ENCODE results near the gene PLD1. TPM values are rescaled to one million over a fixed set of nuclear protein-coding genes. Genes with fewer than 3 reads are reported as not detected.

PLD1 gene
- polyA plus RNA-seq, 2 donors: 26.0 to 31.9 TPM

DNA sequence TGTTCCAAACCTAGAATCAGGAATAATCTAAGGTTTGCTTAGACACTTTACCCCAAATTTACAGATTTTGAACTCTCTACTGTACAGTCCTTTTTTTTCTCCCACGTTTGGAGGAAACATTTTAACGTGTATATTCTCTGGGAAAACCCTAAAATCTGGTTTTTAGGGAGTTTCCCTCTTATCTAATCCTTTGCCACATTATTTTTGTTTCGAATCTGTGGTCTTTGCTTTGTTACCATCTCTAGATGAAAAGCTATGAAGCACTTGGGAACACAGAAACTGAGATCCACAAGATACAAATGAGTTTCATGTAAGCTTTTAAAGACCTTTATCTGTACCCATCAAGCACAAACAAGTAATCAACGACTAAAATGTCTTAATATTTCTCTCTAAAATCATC is 41.3 kb downstream of the PLD1 start:
- no peak overlapping the region for H3K4me3 ChIP-seq (ENCODE audit: low read depth in 1 of 2, low read length in 2 of 2)
- peaks cover 0 to 6% of the 10 kb centered on the region in 2 donors for H3K4me1 ChIP-seq (ENCODE audit: control insufficient read depth in 2 of 2, insufficient read depth in 2 of 2, low read length in 1 of 2)
- H3K36me3 ChIP-seq (ENCODE audit: control insufficient read depth in 2 of 2, insufficient read depth in 2 of 2, low read length in 1 of 2): no peaks in the 10 kb centered on the region
- 24 to 31% methylated on average over 4 of the region's 4 CpGs for WGBS, 2 donors
- H3K9me3 ChIP-seq (ENCODE audit: control insufficient read depth in 2 of 2, insufficient read depth in 1 of 2, low read depth in 1 of 2, low read length in 1 of 2): no peaks in the 10 kb centered on the region
- no peaks in the 10 kb centered on the region for H3K27me3 ChIP-seq (ENCODE audit: control insufficient read depth in 1 of 2, insufficient read depth in 2 of 2, low read length in 2 of 2)
- H3K27ac ChIP-seq (ENCODE audit: low read depth in 2 of 2, low read length in 1 of 2): no peak overlapping the region

DNA sequence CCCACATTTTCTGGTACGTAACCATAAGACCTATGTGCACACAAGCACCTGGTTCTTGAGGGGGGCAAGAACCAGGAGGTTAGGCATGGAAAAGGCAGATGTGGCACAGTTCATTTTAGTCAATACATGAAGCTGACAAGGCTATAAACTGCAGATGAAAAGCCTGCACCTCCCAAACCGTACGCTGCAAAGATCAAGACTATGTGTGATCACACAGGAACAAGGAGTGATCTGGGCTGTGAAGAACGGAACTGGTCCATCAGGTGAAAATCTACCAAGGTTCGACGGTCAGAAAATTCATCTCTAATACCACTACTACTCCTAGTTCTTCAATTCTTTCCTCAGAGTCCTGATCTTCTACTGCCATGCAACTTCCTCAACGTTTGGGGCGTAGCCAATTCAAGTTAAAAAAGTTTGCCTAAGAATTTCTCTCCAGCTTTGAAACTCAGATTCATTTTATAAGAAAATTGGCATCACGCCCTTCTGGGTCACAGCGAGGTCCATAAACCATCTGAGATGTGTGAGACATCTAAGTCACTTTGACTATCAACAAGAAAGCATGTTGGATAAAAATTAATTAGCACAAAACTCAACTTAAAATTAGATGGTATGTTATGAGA is 41.9 kb downstream of the PLD1 start:
- Histone ChIP-seq H3K27me3 (ENCODE audit: control insufficient read depth in 1 of 2, insufficient read depth in 2 of 2, low read length in 2 of 2) (no peaks in the 10 kb centered on the region), H3K4me1 (ENCODE audit: control insufficient read depth in 2 of 2, insufficient read depth in 2 of 2, low read length in 1 of 2) (peaks cover 0 to 6% of the 10 kb centered on the region in 2 donors), H3K9me3 (ENCODE audit: control insufficient read depth in 2 of 2, insufficient read depth in 1 of 2, low read depth in 1 of 2, low read length in 1 of 2) (no peaks in the 10 kb centered on the region), H3K27ac (ENCODE audit: low read depth in 2 of 2, low read length in 1 of 2) (peak overlapping the region; percentile 29 to 47), H3K36me3 (ENCODE audit: control insufficient read depth in 2 of 2, insufficient read depth in 2 of 2, low read length in 1 of 2) (no peaks in the 10 kb centered on the region), H3K4me3 (ENCODE audit: low read depth in 1 of 2, low read length in 2 of 2) (no peak overlapping the region)
- 57 to 68% methylated on average over 10 of the region's 10 CpGs for WGBS, 2 donors

DNA sequence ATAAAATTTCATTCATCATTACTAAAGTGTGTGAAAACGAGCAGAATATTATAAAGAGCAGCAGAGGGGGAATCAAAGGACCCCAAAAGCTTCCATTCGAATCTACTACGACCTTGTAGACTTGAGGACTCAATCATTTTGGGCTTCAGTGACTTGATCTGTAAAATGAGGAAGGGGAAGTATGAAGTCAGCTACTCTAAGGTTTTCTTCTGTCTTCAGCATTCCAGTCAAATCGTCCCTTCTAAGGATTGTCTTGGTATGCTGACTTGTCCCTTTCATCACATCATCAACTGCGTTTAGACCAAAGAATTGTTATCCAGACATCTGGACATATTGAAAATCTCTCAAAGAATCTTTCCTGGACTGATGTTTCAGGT is 44.8 kb downstream of the PLD1 start:
- Histone ChIP-seq H3K27ac (ENCODE audit: low read depth in 2 of 2, low read length in 1 of 2) (no peak overlapping the region), H3K4me1 (ENCODE audit: control insufficient read depth in 2 of 2, insufficient read depth in 2 of 2, low read length in 1 of 2) (peaks cover 0 to 6% of the 10 kb centered on the region in 2 donors), H3K36me3 (ENCODE audit: control insufficient read depth in 2 of 2, insufficient read depth in 2 of 2, low read length in 1 of 2) (no peaks in the 10 kb centered on the region), H3K27me3 (ENCODE audit: control insufficient read depth in 1 of 2, insufficient read depth in 2 of 2, low read length in 2 of 2) (no peaks in the 10 kb centered on the region), H3K9me3 (ENCODE audit: control insufficient read depth in 2 of 2, insufficient read depth in 1 of 2, low read depth in 1 of 2, low read length in 1 of 2) (no peaks in the 10 kb centered on the region), H3K4me3 (ENCODE audit: low read depth in 1 of 2, low read length in 2 of 2) (no peak overlapping the region)
- WGBS, 2 donors: 75 to 86% methylated on average over 5 of the region's 5 CpGs

- Histone ChIP-seq H3K27me3 (ENCODE audit: control insufficient read depth in 1 of 2, insufficient read depth in 2 of 2, low read length in 2 of 2) (no peaks in the 10 kb centered on the region), H3K4me1 (ENCODE audit: control insufficient read depth in 2 of 2, insufficient read depth in 2 of 2, low read length in 1 of 2) (peaks cover 0 to 6% of the 10 kb centered on the region in 2 donors), H3K9me3 (ENCODE audit: control insufficient read depth in 2 of 2, insufficient read depth in 1 of 2, low read depth in 1 of 2, low read length in 1 of 2) (no peaks in the 10 kb centered on the region), H3K27ac (ENCODE audit: low read depth in 2 of 2, low read length in 1 of 2) (no peak overlapping the region), H3K4me3 (ENCODE audit: low read depth in 1 of 2, low read length in 2 of 2) (no peak overlapping the region), H3K36me3 (ENCODE audit: control insufficient read depth in 2 of 2, insufficient read depth in 2 of 2, low read length in 1 of 2) (no peaks in the 10 kb centered on the region)
- WGBS, 2 donors: 72 to 92% methylated on average over 1 to 2 of the region's 2 CpGs
These were observed 46.9 kb downstream of the PLD1 start for GRCh38 chr3:171763392-171763791.

DNA sequence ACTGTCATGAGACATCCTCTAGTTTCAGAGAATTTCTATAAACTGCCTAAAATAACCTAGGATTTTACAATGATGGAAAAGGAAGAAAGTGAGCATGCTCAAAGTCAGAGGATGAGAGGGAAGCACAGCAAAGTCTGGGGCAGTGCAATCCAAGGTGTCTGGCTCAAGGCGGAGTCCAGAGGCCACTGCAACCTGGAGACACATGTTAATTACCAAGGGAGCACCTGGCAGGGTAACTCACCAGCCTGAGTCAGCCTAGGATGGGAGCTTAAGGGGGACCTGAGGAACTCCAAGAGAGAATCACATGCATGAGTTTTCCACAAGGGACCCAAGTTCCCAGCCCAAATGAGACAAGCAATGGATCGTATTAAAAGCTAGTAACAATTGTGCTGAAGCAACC is 49.8 kb downstream of the PLD1 start:
- Histone ChIP-seq H3K4me1 (ENCODE audit: control insufficient read depth in 2 of 2, insufficient read depth in 2 of 2, low read length in 1 of 2) (peaks cover 0 to 2% of the 10 kb centered on the region in 2 donors), H3K9me3 (ENCODE audit: control insufficient read depth in 2 of 2, insufficient read depth in 1 of 2, low read depth in 1 of 2, low read length in 1 of 2) (no peaks in the 10 kb centered on the region), H3K27me3 (ENCODE audit: control insufficient read depth in 1 of 2, insufficient read depth in 2 of 2, low read length in 2 of 2) (no peaks in the 10 kb centered on the region), H3K36me3 (ENCODE audit: control insufficient read depth in 2 of 2, insufficient read depth in 2 of 2, low read length in 1 of 2) (no peaks in the 10 kb centered on the region), H3K4me3 (ENCODE audit: low read depth in 1 of 2, low read length in 2 of 2) (no peak overlapping the region), H3K27ac (ENCODE audit: low read depth in 2 of 2, low read length in 1 of 2) (no peak overlapping the region)
- WGBS, 2 donors: 96% methylated on average over 2 of the region's 2 CpGs

GRCh38 chr3:171758109-171758508 is 52.2 kb downstream of the PLD1 start:
- H3K4me3 ChIP-seq (ENCODE audit: low read depth in 1 of 2, low read length in 2 of 2): no peak overlapping the region
- H3K27me3 ChIP-seq (ENCODE audit: control insufficient read depth in 1 of 2, insufficient read depth in 2 of 2, low read length in 2 of 2): no peaks in the 10 kb centered on the region
- 71 to 82% methylated on average over 3 of the region's 3 CpGs for WGBS, 2 donors
- no peaks in the 10 kb centered on the region for H3K36me3 ChIP-seq (ENCODE audit: control insufficient read depth in 2 of 2, insufficient read depth in 2 of 2, low read length in 1 of 2)
- H3K4me1 ChIP-seq (ENCODE audit: control insufficient read depth in 2 of 2, insufficient read depth in 2 of 2, low read length in 1 of 2): peaks cover 0 to 9% of the 10 kb centered on the region in 2 donors
- H3K9me3 ChIP-seq (ENCODE audit: control insufficient read depth in 2 of 2, insufficient read depth in 1 of 2, low read depth in 1 of 2, low read length in 1 of 2): no peaks in the 10 kb centered on the region
- H3K27ac ChIP-seq (ENCODE audit: low read depth in 2 of 2, low read length in 1 of 2): no peak overlapping the region

- 46 to 53% methylated on average over 4 of the region's 4 CpGs for WGBS, 2 donors
- H3K4me1 ChIP-seq (ENCODE audit: control insufficient read depth in 2 of 2, insufficient read depth in 2 of 2, low read length in 1 of 2): peaks cover 0 to 9% of the 10 kb centered on the region in 2 donors
- no peak overlapping the region for H3K4me3 ChIP-seq (ENCODE audit: low read depth in 1 of 2, low read length in 2 of 2)
- H3K27me3 ChIP-seq (ENCODE audit: control insufficient read depth in 1 of 2, insufficient read depth in 2 of 2, low read length in 2 of 2): no peaks in the 10 kb centered on the region
- no peaks in the 10 kb centered on the region for H3K36me3 ChIP-seq (ENCODE audit: control insufficient read depth in 2 of 2, insufficient read depth in 2 of 2, low read length in 1 of 2)
- H3K9me3 ChIP-seq (ENCODE audit: control insufficient read depth in 2 of 2, insufficient read depth in 1 of 2, low read depth in 1 of 2, low read length in 1 of 2): no peaks in the 10 kb centered on the region
- no peak overlapping the region for H3K27ac ChIP-seq (ENCODE audit: low read depth in 2 of 2, low read length in 1 of 2)
These were observed 52.8 kb downstream of the PLD1 start for GRCh38 chr3:171757361-171758034.

DNA sequence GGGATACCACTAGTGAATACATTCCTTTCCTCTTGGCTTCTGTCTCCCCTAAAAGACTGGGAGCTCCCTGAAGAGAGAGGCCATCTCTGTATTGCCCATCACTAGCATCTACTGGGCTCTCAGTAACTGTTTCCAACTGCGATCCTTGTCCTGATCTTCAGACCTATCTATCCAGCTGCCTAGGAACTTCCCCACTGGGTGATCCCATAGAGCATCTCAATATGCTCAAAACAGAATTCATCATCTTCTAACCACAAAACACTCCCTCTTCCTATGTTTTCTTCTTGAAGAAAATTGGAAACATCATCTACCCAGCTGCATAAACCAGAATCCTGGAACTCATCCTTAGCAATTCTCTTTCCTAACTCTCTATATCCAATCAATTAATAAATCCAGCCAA is 54.6 kb downstream of the PLD1 start:
- H3K36me3 ChIP-seq (ENCODE audit: control insufficient read depth in 2 of 2, insufficient read depth in 2 of 2, low read length in 1 of 2): no peaks in the 10 kb centered on the region
- H3K4me3 ChIP-seq (ENCODE audit: low read depth in 1 of 2, low read length in 2 of 2): no peak overlapping the region
- H3K9me3 ChIP-seq (ENCODE audit: control insufficient read depth in 2 of 2, insufficient read depth in 1 of 2, low read depth in 1 of 2, low read length in 1 of 2): no peaks in the 10 kb centered on the region
- no peaks in the 10 kb centered on the region for H3K27me3 ChIP-seq (ENCODE audit: control insufficient read depth in 1 of 2, insufficient read depth in 2 of 2, low read length in 2 of 2)
- H3K4me1 ChIP-seq (ENCODE audit: control insufficient read depth in 2 of 2, insufficient read depth in 2 of 2, low read length in 1 of 2): peaks cover 0 to 9% of the 10 kb centered on the region in 2 donors
- H3K27ac ChIP-seq (ENCODE audit: low read depth in 2 of 2, low read length in 1 of 2): no peak overlapping the region
- 88 to 93% methylated on average over 1 of the region's 1 CpG for WGBS, 2 donors

- H3K36me3 ChIP-seq (ENCODE audit: control insufficient read depth in 2 of 2, insufficient read depth in 2 of 2, low read length in 1 of 2): no peaks in the 10 kb centered on the region
- H3K4me1 ChIP-seq (ENCODE audit: control insufficient read depth in 2 of 2, insufficient read depth in 2 of 2, low read length in 1 of 2): peaks cover 0 to 9% of the 10 kb centered on the region in 2 donors
- no peaks in the 10 kb centered on the region for H3K27me3 ChIP-seq (ENCODE audit: control insufficient read depth in 1 of 2, insufficient read depth in 2 of 2, low read length in 2 of 2)
- peak overlapping the region; percentile 1 to 26 for H3K27ac ChIP-seq (ENCODE audit: low read depth in 2 of 2, low read length in 1 of 2)
- 70% methylated on average over 2 of the region's 2 CpGs for WGBS, 2 donors
- H3K9me3 ChIP-seq (ENCODE audit: control insufficient read depth in 2 of 2, insufficient read depth in 1 of 2, low read depth in 1 of 2, low read length in 1 of 2): no peaks in the 10 kb centered on the region
- no peak overlapping the region for H3K4me3 ChIP-seq (ENCODE audit: low read depth in 1 of 2, low read length in 2 of 2)
These were observed 55.2 kb downstream of the PLD1 start for GRCh38 chr3:171755015-171755589.
